Astrocyte of the cerebellum (primary cell): ENCODE results near the gene UNC13C.

Experiments
- DNase-seq: peaks from one replicate; pipeline ENCODE4 v3.0.0-alpha.2; 2011; ENCODE audit warnings: low read depth
- H3K4me3 ChIP-seq: 2 replicates; pipeline ENCODE4 v1.5.1; 2011; ENCODE audit warnings: mild to moderate bottlenecking, low read depth, low read length, moderate library complexity
- CTCF ChIP-seq: IDR thresholded peaks from 2 replicates; pipeline ENCODE4 v1.5.1; 2012; ENCODE audit warnings: low read length, low read depth, moderate library complexity, mild to moderate bottlenecking; ENCODE audit errors: missing control alignments
- in situ Hi-C: cut with HindIII; loops from 2 replicates; pipeline ENCODE4 v1.10.0; 2017; ENCODE audit warnings: low sequenced_read_pairs

The UNC13C gene

GRCh38 chr15:54575586-54575985, 597.3 kb downstream of the UNC13C start:
- H3K4me3 ChIP-seq: no peak overlapping the region
- in situ Hi-C loops: no loop called here
- TF ChIP-seq CTCF: no peak

GRCh38 chr15:54576298-54576935, 598.2 kb downstream of the UNC13C start:
- in situ Hi-C loops: no loop called here
- no peak for DNase-seq

More at GRCh38 chr15:54575586-54575985, 597.3 kb downstream of the UNC13C start:
- DNase-seq: no peak

GRCh38 chr15:54577476-54578250, 599.4 kb downstream of the UNC13C start:
- in situ Hi-C loops: no loop called here
- H3K4me3 ChIP-seq: no peak overlapping the region
- TF ChIP-seq CTCF: no peak
- no peak for DNase-seq

More at GRCh38 chr15:54576298-54576935, 598.2 kb downstream of the UNC13C start:
- no peak overlapping the region for H3K4me3 ChIP-seq
- no peak for TF ChIP-seq CTCF

- no peak overlapping the region for H3K4me3 ChIP-seq
- in situ Hi-C loops: no loop called here
- TF ChIP-seq CTCF: no peak
- DNase-seq: no peak
Measured at GRCh38 chr15:54579855-54580254, 601.6 kb downstream of the UNC13C start.

- in situ Hi-C loops: no loop called here
- no peak for DNase-seq
- no peak overlapping the region for H3K4me3 ChIP-seq
- TF ChIP-seq CTCF: no peak
Measured at GRCh38 chr15:54580643-54581042, 602.4 kb downstream of the UNC13C start.

GRCh38 chr15:54582863-54583643, 604.8 kb downstream of the UNC13C start:
- no peak overlapping the region for H3K4me3 ChIP-seq
- in situ Hi-C loops: no loop called here
- TF ChIP-seq CTCF: no peak
- no peak for DNase-seq
